Activated CD8-positive, alpha-beta memory T cell treated with anti-CD3 and anti-CD28 coated beads, Interleukin-2, amount 10 ng/mL, durations not matched to agents 7 days and 5 days (primary cell): ENCODE results near the gene AKAP13. TPM values are rescaled to one million over a fixed set of nuclear protein-coding genes. Genes with fewer than 3 reads are reported as not detected.
A peak's percentile ranks its signal among the peaks of the same experiment; 100 is the strongest.

Experiments
- ATAC-seq: fragments of 150-1000 bp; cut with Tn5 transposase; one replicate; pipeline ENCODE4 v1.10.0; 2021; ENCODE audit warnings: moderate library complexity
- CTCF ChIA-PET: fragments of 350-600 bp; sonication (Branson Sonifier 250); formaldehyde crosslinking; loops from one replicate; lab custom pipeline; 2021; ENCODE audit warnings: antibody characterized with exemption; lab: Charles Lee
- DNase-seq: peaks from one replicate; pipeline ENCODE4 v3.0.0-alpha.2; 2020
- H3K27ac Mint-ChIP-seq: one replicate; pipeline ENCODE4 v1.8.0; 2021; ENCODE audit warnings: mild to moderate bottlenecking, mixed read lengths
- H3K27me3 Mint-ChIP-seq: one replicate; pipeline ENCODE4 v1.8.0; 2021; ENCODE audit warnings: mixed read lengths
- H3K36me3 Mint-ChIP-seq: one replicate; pipeline ENCODE4 v1.8.0; 2021; ENCODE audit warnings: mild to moderate bottlenecking, mixed read lengths
- H3K4me1 Mint-ChIP-seq: one replicate; pipeline ENCODE4 v1.8.0; 2021; ENCODE audit warnings: mixed read lengths
- H3K4me3 Mint-ChIP-seq: one replicate; pipeline ENCODE4 v1.8.0; 2021; ENCODE audit warnings: mild to moderate bottlenecking, moderate library complexity, mixed read lengths
- H3K9me3 Mint-ChIP-seq: one replicate; pipeline ENCODE4 v1.8.0; 2022; ENCODE audit warnings: low read depth, mixed read lengths
- total RNA-seq, 2 experiments: library from RNA; stranded (reverse); gene quantifications; one replicate each; pipeline ENCODE4 v1.2.3, GENCODE V29; 2021

The AKAP13 gene
- total RNA-seq, 2 experiments from 2014 or later: 150 to 172 TPM

GRCh38 chr15:85412066-85412465 lies 31.7 kb downstream of the AKAP13 start:
- no peak for ATAC-seq
- no peak overlapping the region for H3K4me3 Mint-ChIP-seq

GRCh38 chr15:85412956-85413854 lies 32.8 kb downstream of the AKAP13 start:
- Mint-ChIP-seq H3K9me3 (no peaks in the 10 kb centered on the region), H3K27ac (peak overlapping the region; percentile 86), H3K36me3 (peaks cover 28% of the 10 kb centered on the region), H3K27me3 (no peaks in the 10 kb centered on the region), H3K4me1 (peaks cover 74% of the 10 kb centered on the region), H3K4me3 (peak overlapping the region; percentile 21)
- CTCF ChIA-PET: interaction anchor here (0.8 to 7.7 kb wide), 33 partner anchors 9 to 373 kb away, joined by 3 to 136 read pairs (median 4); partner anchors contain the start of gene AKAP13
- peak; percentile 92 for DNase-seq
- peak; percentile 99 for ATAC-seq

More at GRCh38 chr15:85412066-85412465, 31.7 kb downstream of the AKAP13 start:
- Mint-ChIP-seq H3K9me3 (no peaks in the 10 kb centered on the region), H3K27ac (peak overlapping the region; percentile 44), H3K4me1 (peaks cover 79% of the 10 kb centered on the region), H3K36me3 (peaks cover 24% of the 10 kb centered on the region), H3K27me3 (no peaks in the 10 kb centered on the region)
- no peak for DNase-seq
- CTCF ChIA-PET: interaction anchor here (0.6 to 7.7 kb wide), 10 partner anchors 11 to 735 kb away, joined by 3 to 136 read pairs (median 4); no protein-coding TSS in a partner anchor

GRCh38 chr15:85414037-85414436 lies 33.6 kb downstream of the AKAP13 start:
- no peaks in the 10 kb centered on the region for H3K9me3 Mint-ChIP-seq
- CTCF ChIA-PET: interaction anchor here (0.8 to 7.7 kb wide), 29 partner anchors 10 to 229 kb away, joined by 3 to 136 read pairs (median 5); partner anchors contain the start of gene AKAP13
- peak overlapping the region; percentile 82 for H3K27ac Mint-ChIP-seq
- no peaks in the 10 kb centered on the region for H3K27me3 Mint-ChIP-seq
- peaks cover 26% of the 10 kb centered on the region for H3K36me3 Mint-ChIP-seq
- ATAC-seq (no peak), DNase-seq (no peak)
- peak overlapping the region; percentile 44 for H3K4me3 Mint-ChIP-seq
- peaks cover 74% of the 10 kb centered on the region for H3K4me1 Mint-ChIP-seq

- Mint-ChIP-seq H3K27me3 (no peaks in the 10 kb centered on the region), H3K4me3 (peak overlapping the region; percentile 44), H3K4me1 (peaks cover 79% of the 10 kb centered on the region), H3K27ac (peak overlapping the region; percentile 82), H3K9me3 (no peaks in the 10 kb centered on the region), H3K36me3 (peaks cover 29% of the 10 kb centered on the region)
- DNase-seq (no peak), ATAC-seq (no peak)
- CTCF ChIA-PET: interaction anchor here (0.8 to 7.7 kb wide), 25 partner anchors 10 to 229 kb away, joined by 3 to 136 read pairs (median 6); partner anchors contain the start of gene AKAP13
Measured at GRCh38 chr15:85414495-85414894, 34.1 kb downstream of the AKAP13 start.

- CTCF ChIA-PET: interaction anchor here (0.9 to 7.7 kb wide), 17 partner anchors 9 to 126 kb away, joined by 3 to 136 read pairs (median 6); partner anchors contain the start of gene AKAP13
- Mint-ChIP-seq H3K27me3 (no peaks in the 10 kb centered on the region), H3K9me3 (no peaks in the 10 kb centered on the region), H3K36me3 (peaks cover 30% of the 10 kb centered on the region), H3K4me3 (no peak overlapping the region), H3K4me1 (peaks cover 80% of the 10 kb centered on the region), H3K27ac (peak overlapping the region; percentile 82)
- DNase-seq (no peak), ATAC-seq (no peak)
Measured at GRCh38 chr15:85414991-85415390, 34.6 kb downstream of the AKAP13 start.

- H3K27me3 Mint-ChIP-seq: no peaks in the 10 kb centered on the region
- ATAC-seq: no peak
- no peaks in the 10 kb centered on the region for H3K9me3 Mint-ChIP-seq
- no peak overlapping the region for H3K27ac Mint-ChIP-seq
- peaks cover 78% of the 10 kb centered on the region for H3K4me1 Mint-ChIP-seq
- no peak overlapping the region for H3K4me3 Mint-ChIP-seq
- peaks cover 24% of the 10 kb centered on the region for H3K36me3 Mint-ChIP-seq
- no peak for DNase-seq
- CTCF ChIA-PET: interaction anchor here (1.2 to 7.7 kb wide), 6 partner anchors 33 to 120 kb away, joined by 3 to 136 read pairs (median 28); partner anchors contain the start of gene AKAP13
Measured at GRCh38 chr15:85415783-85416182, 35.4 kb downstream of the AKAP13 start.

GRCh38 chr15:85417276-85417675 lies 36.9 kb downstream of the AKAP13 start:
- Mint-ChIP-seq H3K4me1 (peaks cover 79% of the 10 kb centered on the region), H3K9me3 (no peaks in the 10 kb centered on the region), H3K4me3 (no peak overlapping the region), H3K36me3 (peaks cover 23% of the 10 kb centered on the region), H3K27ac (no peak overlapping the region), H3K27me3 (no peaks in the 10 kb centered on the region)
- ATAC-seq (no peak), DNase-seq (no peak)
- CTCF ChIA-PET: interaction anchor here (1.1 to 2.0 kb wide), 3 partner anchors 85 to 121 kb away, joined by 4 to 7 read pairs (median 4); no protein-coding TSS in a partner anchor

GRCh38 chr15:85419161-85419560 lies 38.8 kb downstream of the AKAP13 start:
- CTCF ChIA-PET: no interaction called here
- no peak for DNase-seq
- no peak for ATAC-seq
- Mint-ChIP-seq H3K27ac (no peak overlapping the region), H3K27me3 (no peaks in the 10 kb centered on the region), H3K4me1 (peaks cover 73% of the 10 kb centered on the region), H3K9me3 (no peaks in the 10 kb centered on the region), H3K36me3 (peaks cover 32% of the 10 kb centered on the region), H3K4me3 (no peak overlapping the region)

GRCh38 chr15:85421116-85421925 lies 40.9 kb downstream of the AKAP13 start:
- no peak overlapping the region for H3K4me3 Mint-ChIP-seq
- ATAC-seq (no peak), DNase-seq (no peak)
- H3K4me1 Mint-ChIP-seq: peaks cover 58% of the 10 kb centered on the region
- no peak overlapping the region for H3K27ac Mint-ChIP-seq
- no peaks in the 10 kb centered on the region for H3K9me3 Mint-ChIP-seq
- CTCF ChIA-PET: interaction anchor here (0.6 kb wide), 1 partner anchor 10 kb away, joined by 3 read pairs; no protein-coding TSS in a partner anchor
- peaks cover 28% of the 10 kb centered on the region for H3K36me3 Mint-ChIP-seq
- H3K27me3 Mint-ChIP-seq: no peaks in the 10 kb centered on the region

GRCh38 chr15:85422607-85423006 lies 42.2 kb downstream of the AKAP13 start:
- peaks cover 2% of the 10 kb centered on the region for H3K9me3 Mint-ChIP-seq
- no peaks in the 10 kb centered on the region for H3K27me3 Mint-ChIP-seq
- H3K4me1 Mint-ChIP-seq: peaks cover 50% of the 10 kb centered on the region
- CTCF ChIA-PET: no interaction called here
- DNase-seq (no peak), ATAC-seq (no peak)
- no peak overlapping the region for H3K4me3 Mint-ChIP-seq
- peaks cover 24% of the 10 kb centered on the region for H3K36me3 Mint-ChIP-seq
- no peak overlapping the region for H3K27ac Mint-ChIP-seq

GRCh38 chr15:85423256-85423655 lies 42.9 kb downstream of the AKAP13 start:
- no peak for DNase-seq
- peaks cover 49% of the 10 kb centered on the region for H3K4me1 Mint-ChIP-seq
- CTCF ChIA-PET: interaction anchor here (2.1 kb wide), 1 partner anchor 9 kb away, joined by 6 read pairs; no protein-coding TSS in a partner anchor
- H3K4me3 Mint-ChIP-seq: no peak overlapping the region
- H3K9me3 Mint-ChIP-seq: peaks cover 2% of the 10 kb centered on the region
- H3K36me3 Mint-ChIP-seq: peaks cover 24% of the 10 kb centered on the region
- no peak overlapping the region for H3K27ac Mint-ChIP-seq
- H3K27me3 Mint-ChIP-seq: no peaks in the 10 kb centered on the region
- no peak for ATAC-seq

GRCh38 chr15:85424154-85424553 lies 43.8 kb downstream of the AKAP13 start:
- Mint-ChIP-seq H3K4me1 (peaks cover 41% of the 10 kb centered on the region), H3K4me3 (no peak overlapping the region), H3K36me3 (peaks cover 23% of the 10 kb centered on the region), H3K27me3 (no peaks in the 10 kb centered on the region), H3K27ac (no peak overlapping the region), H3K9me3 (peaks cover 2% of the 10 kb centered on the region)
- ATAC-seq (no peak), DNase-seq (no peak)
- CTCF ChIA-PET: interaction anchor here (1.5 to 2.1 kb wide), 2 partner anchors 10 to 134 kb away, joined by 4 to 6 read pairs; no protein-coding TSS in a partner anchor
